ENCODE results near the gene ACSL3.

The ACSL3 gene

GRCh38 chr2:222882484-222882928 is 21.7 kb downstream of the ACSL3 start:
- H3K36me3 ChIP-seq (ENCODE audit: insufficient read depth, low read length), result no peaks in the 10 kb centered on the region
- no peak overlapping the region for H3K9ac ChIP-seq (ENCODE audit: low read depth, low read length)
- H3K4me1 ChIP-seq (ENCODE audit: insufficient read depth, low read length), result 0 out of 2 replicates have a peak, but pooled peaks cover 3% of the 10 kb centered on the region

GRCh38 chr2:222883420-222883819 is 22.6 kb downstream of the ACSL3 start:
- Histone ChIP-seq H3K36me3 (ENCODE audit: insufficient read depth, low read length) (no peaks in the 10 kb centered on the region), H3K4me1 (ENCODE audit: insufficient read depth, low read length) (0 out of 2 replicates have a peak, but pooled peaks cover 3% of the 10 kb centered on the region)

More at GRCh38 chr2:222882484-222882928, 21.7 kb downstream of the ACSL3 start:
- H3K9me3 ChIP-seq (ENCODE audit: control insufficient read depth, insufficient read depth, low read length), result peaks cover 7% of the 10 kb centered on the region; the same call in 1 of the 2 replicates

GRCh38 chr2:222884114-222884771 is 23.4 kb downstream of the ACSL3 start:
- Histone ChIP-seq H3K9me3 (ENCODE audit: control insufficient read depth, insufficient read depth, low read length) (peaks cover 7% of the 10 kb centered on the region; the same call in 1 of the 2 replicates), H3K4me1 (ENCODE audit: insufficient read depth, low read length) (no peaks in the 10 kb centered on the region), H3K36me3 (ENCODE audit: insufficient read depth, low read length) (no peaks in the 10 kb centered on the region), H3K9ac (ENCODE audit: low read depth, low read length) (no peak overlapping the region)

More at GRCh38 chr2:222883420-222883819, 22.6 kb downstream of the ACSL3 start:
- H3K9ac ChIP-seq (ENCODE audit: low read depth, low read length), result no peak overlapping the region
- H3K9me3 ChIP-seq (ENCODE audit: control insufficient read depth, insufficient read depth, low read length), result peaks cover 7% of the 10 kb centered on the region; the same call in 1 of the 2 replicates

- peaks cover 7% of the 10 kb centered on the region; the same call in 1 of the 2 replicates for H3K9me3 ChIP-seq (ENCODE audit: control insufficient read depth, insufficient read depth, low read length)
- no peaks in the 10 kb centered on the region for H3K4me1 ChIP-seq (ENCODE audit: insufficient read depth, low read length)
- H3K36me3 ChIP-seq (ENCODE audit: insufficient read depth, low read length), result 0 out of 2 replicates have a peak, but pooled peaks cover 2% of the 10 kb centered on the region
- H3K9ac ChIP-seq (ENCODE audit: low read depth, low read length), result no peak overlapping the region
Observed at GRCh38 chr2:222884805-222885424, 24.1 kb downstream of the ACSL3 start.

GRCh38 chr2:222887124-222887523 is 26.3 kb downstream of the ACSL3 start:
- Histone ChIP-seq H3K9ac (ENCODE audit: low read depth, low read length) (no peak overlapping the region), H3K9me3 (ENCODE audit: control insufficient read depth, insufficient read depth, low read length) (peaks cover 2% of the 10 kb centered on the region; the same call in 1 of the 2 replicates), H3K4me1 (ENCODE audit: insufficient read depth, low read length) (no peaks in the 10 kb centered on the region), H3K36me3 (ENCODE audit: insufficient read depth, low read length) (0 out of 2 replicates have a peak, but pooled peaks cover 2% of the 10 kb centered on the region)

GRCh38 chr2:222888716-222889115 is 27.9 kb downstream of the ACSL3 start:
- Histone ChIP-seq H3K9ac (ENCODE audit: low read depth, low read length) (no peak overlapping the region), H3K36me3 (ENCODE audit: insufficient read depth, low read length) (0 out of 2 replicates have a peak, but pooled peaks cover 2% of the 10 kb centered on the region), H3K4me1 (ENCODE audit: insufficient read depth, low read length) (peaks cover 7% of the 10 kb centered on the region; the same call in 1 of the 2 replicates), H3K9me3 (ENCODE audit: control insufficient read depth, insufficient read depth, low read length) (no peaks in the 10 kb centered on the region)

- H3K4me1 ChIP-seq (ENCODE audit: insufficient read depth, low read length), result peaks cover 12% of the 10 kb centered on the region
- H3K9me3 ChIP-seq (ENCODE audit: control insufficient read depth, insufficient read depth, low read length), result no peaks in the 10 kb centered on the region
- no peak overlapping the region for H3K9ac ChIP-seq (ENCODE audit: low read depth, low read length)
- 0 out of 2 replicates have a peak, but pooled peaks cover 2% of the 10 kb centered on the region for H3K36me3 ChIP-seq (ENCODE audit: insufficient read depth, low read length)
Observed at GRCh38 chr2:222891890-222892289, 31.1 kb downstream of the ACSL3 start.

GRCh38 chr2:222892321-222892720 is 31.5 kb downstream of the ACSL3 start:
- peaks cover 12% of the 10 kb centered on the region for H3K4me1 ChIP-seq (ENCODE audit: insufficient read depth, low read length)
- 0 out of 2 replicates have a peak, but pooled peaks cover 2% of the 10 kb centered on the region for H3K36me3 ChIP-seq (ENCODE audit: insufficient read depth, low read length)
- H3K9me3 ChIP-seq (ENCODE audit: control insufficient read depth, insufficient read depth, low read length), result no peaks in the 10 kb centered on the region
- no peak overlapping the region for H3K9ac ChIP-seq (ENCODE audit: low read depth, low read length)

- Histone ChIP-seq H3K36me3 (ENCODE audit: insufficient read depth, low read length) (0 out of 2 replicates have a peak, but pooled peaks cover 2% of the 10 kb centered on the region), H3K9ac (ENCODE audit: low read depth, low read length) (no peak overlapping the region), H3K9me3 (ENCODE audit: control insufficient read depth, insufficient read depth, low read length) (no peaks in the 10 kb centered on the region), H3K4me1 (ENCODE audit: insufficient read depth, low read length) (peaks cover 12% of the 10 kb centered on the region)
Observed at GRCh38 chr2:222892761-222893160, 31.9 kb downstream of the ACSL3 start.

- H3K36me3 ChIP-seq (ENCODE audit: insufficient read depth, low read length), result 0 out of 2 replicates have a peak, but pooled peaks cover 2% of the 10 kb centered on the region
- H3K4me1 ChIP-seq (ENCODE audit: insufficient read depth, low read length), result peaks cover 12% of the 10 kb centered on the region
- no peaks in the 10 kb centered on the region for H3K9me3 ChIP-seq (ENCODE audit: control insufficient read depth, insufficient read depth, low read length)
- no peak overlapping the region for H3K9ac ChIP-seq (ENCODE audit: low read depth, low read length)
Observed at GRCh38 chr2:222893716-222894115, 32.9 kb downstream of the ACSL3 start.

- H3K4me1 ChIP-seq (ENCODE audit: insufficient read depth, low read length), result peaks cover 16% of the 10 kb centered on the region
- H3K9me3 ChIP-seq (ENCODE audit: control insufficient read depth, insufficient read depth, low read length), result no peaks in the 10 kb centered on the region
- no peaks in the 10 kb centered on the region for H3K36me3 ChIP-seq (ENCODE audit: insufficient read depth, low read length)
- H3K9ac ChIP-seq (ENCODE audit: low read depth, low read length), result no peak overlapping the region
Observed at GRCh38 chr2:222895144-222895543, 34.3 kb downstream of the ACSL3 start.

- peaks cover 28% of the 10 kb centered on the region for H3K4me1 ChIP-seq (ENCODE audit: insufficient read depth, low read length)
- no peaks in the 10 kb centered on the region for H3K9me3 ChIP-seq (ENCODE audit: control insufficient read depth, insufficient read depth, low read length)
- no peaks in the 10 kb centered on the region for H3K36me3 ChIP-seq (ENCODE audit: insufficient read depth, low read length)
- no peak overlapping the region for H3K9ac ChIP-seq (ENCODE audit: low read depth, low read length)
Observed at GRCh38 chr2:222897898-222898297, 37.1 kb downstream of the ACSL3 start.

GRCh38 chr2:222899413-222900181 is 38.8 kb downstream of the ACSL3 start:
- Histone ChIP-seq H3K9me3 (ENCODE audit: control insufficient read depth, insufficient read depth, low read length) (no peaks in the 10 kb centered on the region), H3K4me1 (ENCODE audit: insufficient read depth, low read length) (peaks cover 21% of the 10 kb centered on the region), H3K9ac (ENCODE audit: low read depth, low read length) (no peak overlapping the region), H3K36me3 (ENCODE audit: insufficient read depth, low read length) (no peaks in the 10 kb centered on the region)

GRCh38 chr2:222900354-222900753 is 39.5 kb downstream of the ACSL3 start:
- Histone ChIP-seq H3K9me3 (ENCODE audit: control insufficient read depth, insufficient read depth, low read length) (no peaks in the 10 kb centered on the region), H3K36me3 (ENCODE audit: insufficient read depth, low read length) (no peaks in the 10 kb centered on the region), H3K4me1 (ENCODE audit: insufficient read depth, low read length) (peaks cover 16% of the 10 kb centered on the region), H3K9ac (ENCODE audit: low read depth, low read length) (no peak overlapping the region)

Measured in ES-I3 (cell line).